DMS114 treated with DMSO at 0.1 percent for 48 hours (cell line): ENCODE results near the gene NLRC3.
"Not testable (repeated sequence)": the region's sequence is repeated elsewhere in the genome, so short reads cannot be mapped to it uniquely, and the experiment has no call there.

Experiments used
- DNase-seq: peaks from one replicate; lab custom pipeline; 2025; ENCODE audit not compliant: unreplicated experiment; lab: John Stamatoyannopoulos, UW

Gene NLRC3

GRCh38 chr16:3577302-3577752 is at the start of gene NLRC3:
NLRC3 (minus strand) TSS chr16:3577403; CDS start chr16:3565036, 12,367 bp downstream.
- no peak for DNase-seq

GRCh38 chr16:3625911-3626732 is 48.9 kb upstream of the NLRC3 start:
- no peak for DNase-seq

GRCh38 chr16:3625331-3625730 is 48.1 kb upstream of the NLRC3 start:
- no peak for DNase-seq

GRCh38 chr16:3623642-3624041 is 46.4 kb upstream of the NLRC3 start:
- no peak for DNase-seq

GRCh38 chr16:3618769-3619141 is 41.6 kb upstream of the NLRC3 start:
- no peak for DNase-seq

GRCh38 chr16:3612510-3613466 is 35.6 kb upstream of the NLRC3 start:
- DNase-seq: no peak

GRCh38 chr16:3611146-3611975 is 34.2 kb upstream of the NLRC3 start, which contains the start of gene SLX4:
SLX4 (minus strand) TSS chr16:3611606; CDS start chr16:3608964, 2,642 bp downstream.
- DNase-seq: peak; percentile 83

- no peak for DNase-seq
Measured at GRCh38 chr16:3610698-3611145, 33.5 kb upstream of the NLRC3 start.

- DNase-seq: no peak
Measured at GRCh38 chr16:3609895-3610697, 32.9 kb upstream of the NLRC3 start.

- DNase-seq: not testable (repeated sequence)
Measured at GRCh38 chr16:3608976-3609375, 31.8 kb upstream of the NLRC3 start.

GRCh38 chr16:3608069-3608468 is 30.9 kb upstream of the NLRC3 start:
- no peak for DNase-seq

GRCh38 chr16:3607634-3608033 is 30.4 kb upstream of the NLRC3 start:
- DNase-seq: no peak

- no peak for DNase-seq
Measured at GRCh38 chr16:3607161-3607560, 30.0 kb upstream of the NLRC3 start.

GRCh38 chr16:3606441-3606840 is 29.2 kb upstream of the NLRC3 start:
- no peak for DNase-seq

- DNase-seq: no peak
Measured at GRCh38 chr16:3602320-3602653, 25.1 kb upstream of the NLRC3 start.

- no peak for DNase-seq
Measured at GRCh38 chr16:3601614-3602319, 24.6 kb upstream of the NLRC3 start.

- no peak for DNase-seq
Measured at GRCh38 chr16:3599922-3600321, 22.7 kb upstream of the NLRC3 start.

- no peak for DNase-seq
Measured at GRCh38 chr16:3599121-3599520, 21.9 kb upstream of the NLRC3 start.

GRCh38 chr16:3598236-3598635 is 21.0 kb upstream of the NLRC3 start:
- DNase-seq: no peak
